Neural progenitor cell (in vitro differentiated cells): ENCODE measurements around the gene ONECUT1.

Experiments used
- EZH2 ChIP-seq: fragments of 200-600 bp; sonication (generic); IDR thresholded peaks from 2 replicates; pipeline ENCODE4 v1.6.1; 2017; ENCODE audit warnings: antibody characterized with exemption, mild to moderate bottlenecking, moderate library complexity
- TF ChIP-seq, protein P1 (sequence below): fragments of 200-600 bp; sonication (generic); IDR thresholded peaks from 2 replicates; pipeline ENCODE4 v1.5.1; 2017; ENCODE audit warnings: antibody characterized with exemption, mild to moderate bottlenecking

- TF ChIP-seq, protein P1, sequence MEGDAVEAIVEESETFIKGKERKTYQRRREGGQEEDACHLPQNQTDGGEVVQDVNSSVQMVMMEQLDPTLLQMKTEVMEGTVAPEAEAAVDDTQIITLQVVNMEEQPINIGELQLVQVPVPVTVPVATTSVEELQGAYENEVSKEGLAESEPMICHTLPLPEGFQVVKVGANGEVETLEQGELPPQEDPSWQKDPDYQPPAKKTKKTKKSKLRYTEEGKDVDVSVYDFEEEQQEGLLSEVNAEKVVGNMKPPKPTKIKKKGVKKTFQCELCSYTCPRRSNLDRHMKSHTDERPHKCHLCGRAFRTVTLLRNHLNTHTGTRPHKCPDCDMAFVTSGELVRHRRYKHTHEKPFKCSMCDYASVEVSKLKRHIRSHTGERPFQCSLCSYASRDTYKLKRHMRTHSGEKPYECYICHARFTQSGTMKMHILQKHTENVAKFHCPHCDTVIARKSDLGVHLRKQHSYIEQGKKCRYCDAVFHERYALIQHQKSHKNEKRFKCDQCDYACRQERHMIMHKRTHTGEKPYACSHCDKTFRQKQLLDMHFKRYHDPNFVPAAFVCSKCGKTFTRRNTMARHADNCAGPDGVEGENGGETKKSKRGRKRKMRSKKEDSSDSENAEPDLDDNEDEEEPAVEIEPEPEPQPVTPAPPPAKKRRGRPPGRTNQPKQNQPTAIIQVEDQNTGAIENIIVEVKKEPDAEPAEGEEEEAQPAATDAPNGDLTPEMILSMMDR, result no peak
- TF ChIP-seq EZH2, result no peak
These were observed 57.6 kb downstream of the ONECUT1 start for GRCh38 chr15:52732551-52732950.
